Measurements from ENCODE around the gene ACTG2. TPM values are rescaled to one million over a fixed set of nuclear protein-coding genes. Genes with fewer than 3 reads are reported as not detected.

The ACTG2 gene
- total RNA-seq, 1 donor from 2014 or later, result 0.19 TPM

- Mint-ChIP-seq H3K4me1 (ENCODE audit: low read depth) (no peaks in the 10 kb centered on the region), H3K36me3 (ENCODE audit: insufficient read depth) (no peaks in the 10 kb centered on the region), H3K4me3 (ENCODE audit: low read depth) (no peak overlapping the region), H3K9me3 (ENCODE audit: low read depth) (no peaks in the 10 kb centered on the region), H3K27me3 (peaks cover 15% of the 10 kb centered on the region), H3K27ac (no peak overlapping the region)
- no peak for TF ChIP-seq CTCF (IDR thresholded peaks at IDR 0.05; ENCODE audit: unreplicated experiment)
- no peak for DNase-seq (ENCODE audit: low spot score, unreplicated experiment)
These were observed 23.9 kb downstream of the ACTG2 start for GRCh38 chr2:73916666-73917065.

GRCh38 chr2:73917296-73917695 lies 24.5 kb downstream of the ACTG2 start:
- H3K4me1 Mint-ChIP-seq (ENCODE audit: low read depth), result no peaks in the 10 kb centered on the region
- no peak for TF ChIP-seq CTCF (IDR thresholded peaks at IDR 0.05; ENCODE audit: unreplicated experiment)
- no peak overlapping the region for H3K27ac Mint-ChIP-seq
- H3K36me3 Mint-ChIP-seq (ENCODE audit: insufficient read depth), result no peaks in the 10 kb centered on the region
- peaks cover 21% of the 10 kb centered on the region for H3K27me3 Mint-ChIP-seq
- no peak overlapping the region for H3K4me3 Mint-ChIP-seq (ENCODE audit: low read depth)
- no peaks in the 10 kb centered on the region for H3K9me3 Mint-ChIP-seq (ENCODE audit: low read depth)
- DNase-seq (ENCODE audit: low spot score, unreplicated experiment), result no peak

- TF ChIP-seq CTCF (IDR thresholded peaks at IDR 0.05; ENCODE audit: unreplicated experiment), result no peak
- no peak overlapping the region for H3K4me3 Mint-ChIP-seq (ENCODE audit: low read depth)
- H3K4me1 Mint-ChIP-seq (ENCODE audit: low read depth), result no peaks in the 10 kb centered on the region
- no peaks in the 10 kb centered on the region for H3K36me3 Mint-ChIP-seq (ENCODE audit: insufficient read depth)
- H3K27ac Mint-ChIP-seq, result no peak overlapping the region
- no peak for DNase-seq (ENCODE audit: low spot score, unreplicated experiment)
- peaks cover 26% of the 10 kb centered on the region for H3K27me3 Mint-ChIP-seq
- H3K9me3 Mint-ChIP-seq (ENCODE audit: low read depth), result no peaks in the 10 kb centered on the region
These were observed 24.9 kb downstream of the ACTG2 start for GRCh38 chr2:73917696-73918207.

- Mint-ChIP-seq H3K36me3 (ENCODE audit: insufficient read depth) (no peaks in the 10 kb centered on the region), H3K4me3 (ENCODE audit: low read depth) (no peak overlapping the region), H3K9me3 (ENCODE audit: low read depth) (no peaks in the 10 kb centered on the region), H3K4me1 (ENCODE audit: low read depth) (no peaks in the 10 kb centered on the region), H3K27me3 (peaks cover 37% of the 10 kb centered on the region), H3K27ac (no peak overlapping the region)
- no peak for TF ChIP-seq CTCF (IDR thresholded peaks at IDR 0.05; ENCODE audit: unreplicated experiment)
- no peak for DNase-seq (ENCODE audit: low spot score, unreplicated experiment)
These were observed 26.0 kb downstream of the ACTG2 start for GRCh38 chr2:73918856-73919255.

GRCh38 chr2:73919596-73920228 lies 26.9 kb downstream of the ACTG2 start:
- no peaks in the 10 kb centered on the region for H3K9me3 Mint-ChIP-seq (ENCODE audit: low read depth)
- TF ChIP-seq CTCF (IDR thresholded peaks at IDR 0.05; ENCODE audit: unreplicated experiment), result no peak
- H3K36me3 Mint-ChIP-seq (ENCODE audit: insufficient read depth), result no peaks in the 10 kb centered on the region
- peaks cover 41% of the 10 kb centered on the region for H3K27me3 Mint-ChIP-seq
- DNase-seq (ENCODE audit: low spot score, unreplicated experiment), result no peak
- H3K4me1 Mint-ChIP-seq (ENCODE audit: low read depth), result no peaks in the 10 kb centered on the region
- no peak overlapping the region for H3K4me3 Mint-ChIP-seq (ENCODE audit: low read depth)
- no peak overlapping the region for H3K27ac Mint-ChIP-seq
